Left hindlimb (tissue), 1 donor: Measurements from ENCODE around the gene SIL1.
"Not testable (repeated sequence)": the region's sequence is repeated elsewhere in the genome, so short reads cannot be mapped to it uniquely, and the experiment has no call there.

ENCODE experiments used
- DNase-seq: peaks from one replicate; pipeline ENCODE4 v3.0.0-alpha.2; 2018

The SIL1 gene

GRCh38 chr5:139064613-139065012 is 133.6 kb downstream of the SIL1 start:
- no peak for DNase-seq

- no peak for DNase-seq
These were observed 134.5 kb downstream of the SIL1 start for GRCh38 chr5:139063664-139064054.

DNA sequence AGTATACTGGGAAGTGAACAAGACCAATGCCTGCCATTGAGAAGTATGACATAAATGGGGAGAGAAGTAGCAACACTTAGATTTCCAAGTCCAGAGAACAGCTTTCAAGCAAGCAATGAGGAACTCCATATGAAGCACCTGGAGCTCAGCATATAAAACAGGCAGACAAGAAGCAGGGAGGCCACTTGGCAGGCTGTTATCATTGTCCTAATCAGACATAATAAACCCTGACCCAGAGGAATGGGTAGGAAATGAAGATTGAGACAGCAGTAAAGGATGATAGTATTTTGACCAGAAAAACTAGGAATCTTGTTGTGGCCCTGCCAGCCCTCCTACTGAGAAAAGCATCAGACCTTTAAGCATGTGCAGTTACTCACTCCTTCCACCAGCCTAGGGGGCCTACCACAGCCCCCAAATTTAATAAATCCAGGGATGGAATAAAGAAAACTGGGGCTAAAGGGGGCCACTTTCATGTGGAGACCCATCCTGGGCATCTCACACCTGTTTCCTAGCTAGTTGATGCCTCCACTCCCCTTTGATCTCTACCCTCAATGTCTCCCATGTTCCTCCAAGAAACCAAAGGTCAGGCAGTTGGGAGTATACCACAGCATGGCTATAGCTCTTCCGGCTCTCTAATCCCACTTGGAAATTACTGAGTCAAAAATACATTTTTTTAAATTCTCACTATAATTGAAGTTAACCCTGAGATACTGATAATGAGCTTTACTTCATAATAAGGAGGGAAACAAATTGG is 135.1 kb downstream of the SIL1 start:
- no peak for DNase-seq

GRCh38 chr5:139061856-139062255 is 136.3 kb downstream of the SIL1 start:
- no peak for DNase-seq

GRCh38 chr5:139061274-139061673 is 136.9 kb downstream of the SIL1 start:
- no peak for DNase-seq

DNA sequence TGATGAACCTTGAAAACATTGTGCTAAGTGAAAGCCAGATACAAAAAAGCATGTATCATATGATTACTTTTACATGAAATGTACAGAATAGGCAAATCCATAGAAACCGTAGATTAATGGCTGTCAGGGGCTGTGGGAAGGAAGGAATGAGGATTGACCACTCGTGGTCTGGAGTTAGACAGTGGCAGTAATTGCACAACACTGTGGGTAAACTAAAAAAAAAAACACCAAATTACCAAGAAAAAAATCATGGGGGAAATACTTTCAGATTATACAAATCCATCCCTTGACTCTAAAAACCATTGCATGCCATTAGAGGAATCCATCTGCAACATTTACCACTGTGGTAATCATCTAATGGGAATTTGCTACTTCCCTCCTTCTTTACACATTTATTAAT is 140.0 kb downstream of the SIL1 start:
- DNase-seq, result no peak

GRCh38 chr5:139057045-139057939 is 140.9 kb downstream of the SIL1 start:
- not testable (repeated sequence) for DNase-seq

DNA sequence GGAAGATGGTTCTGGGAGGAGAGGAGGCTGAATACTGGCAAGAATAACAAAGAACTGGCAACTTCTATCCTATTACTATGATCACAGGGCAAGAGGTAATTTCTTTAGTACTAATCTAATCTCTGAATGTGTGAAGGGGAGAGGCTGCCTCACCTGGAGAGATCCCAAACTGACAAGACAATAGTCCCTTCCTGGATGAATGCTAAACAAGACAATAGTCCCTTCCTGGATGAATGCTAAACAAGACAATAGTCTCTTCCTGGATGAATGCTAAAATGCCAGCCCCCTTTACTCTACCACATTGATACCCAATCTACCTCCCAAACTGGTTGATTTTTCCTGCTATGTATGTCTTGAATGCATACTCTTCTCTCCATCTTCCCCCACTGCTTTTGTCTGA is 145.2 kb downstream of the SIL1 start:
- no peak for DNase-seq

DNA sequence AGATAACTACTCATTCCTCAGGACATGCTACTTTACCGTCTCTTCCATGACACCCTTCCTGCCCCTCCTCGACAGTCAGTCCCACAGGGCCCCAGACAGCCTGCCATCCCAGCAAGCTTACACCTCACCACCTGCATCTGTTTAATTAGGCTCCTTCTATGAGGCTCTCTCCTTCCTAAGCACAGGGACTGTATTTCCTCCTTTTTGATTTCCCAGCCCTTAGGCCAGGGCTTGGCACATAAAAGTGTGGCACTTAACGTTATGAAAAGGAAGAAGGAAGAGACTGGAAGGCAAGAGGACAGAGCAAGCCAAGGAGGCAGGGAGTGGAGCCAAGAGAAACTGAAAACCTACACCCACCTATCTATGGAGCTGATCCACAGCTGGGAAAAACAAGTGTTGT is 146.8 kb downstream of the SIL1 start:
- DNase-seq, result no peak

DNA sequence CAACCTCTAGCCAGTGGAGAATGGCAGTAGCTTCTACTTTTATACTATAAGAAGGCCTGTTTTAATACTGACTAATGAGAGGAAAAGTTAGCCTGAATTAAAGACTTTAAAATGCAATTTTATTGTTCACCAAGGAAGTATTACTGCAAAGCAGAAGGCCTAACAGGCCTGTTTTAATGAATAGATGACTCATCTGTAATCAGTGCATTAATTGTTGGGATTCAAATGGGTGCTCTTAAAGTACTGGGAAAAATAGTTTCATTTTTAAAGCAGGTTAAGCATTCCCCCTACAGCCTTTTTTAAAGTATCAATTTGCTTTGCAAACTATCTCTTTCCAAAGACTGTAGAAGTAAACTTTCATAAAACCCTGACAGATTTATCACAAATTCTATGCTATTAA is 147.7 kb downstream of the SIL1 start:
- DNase-seq, result no peak

DNA sequence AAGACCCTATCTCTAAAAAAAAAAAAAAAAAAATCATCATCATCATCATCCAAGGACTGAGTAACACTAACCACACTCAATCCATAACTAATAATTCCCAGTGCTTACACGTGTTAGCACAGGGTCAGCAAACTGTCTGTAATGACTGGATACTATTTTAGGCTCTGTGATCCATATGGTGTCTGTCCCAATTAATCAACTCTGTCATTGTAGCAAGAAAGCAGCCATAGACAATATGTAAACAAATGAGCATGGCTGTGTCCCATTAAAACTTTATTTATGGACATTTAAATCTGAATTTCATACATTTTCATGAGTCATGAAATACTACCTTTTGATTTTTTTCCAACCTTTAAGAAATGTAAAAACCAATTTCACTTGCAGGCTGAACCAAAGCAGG is 148.4 kb downstream of the SIL1 start:
- no peak for DNase-seq

GRCh38 chr5:139046551-139046950 is 151.6 kb downstream of the SIL1 start:
- no peak for DNase-seq

GRCh38 chr5:139043157-139043905 is 154.8 kb downstream of the SIL1 start:
- DNase-seq, result no peak

DNA sequence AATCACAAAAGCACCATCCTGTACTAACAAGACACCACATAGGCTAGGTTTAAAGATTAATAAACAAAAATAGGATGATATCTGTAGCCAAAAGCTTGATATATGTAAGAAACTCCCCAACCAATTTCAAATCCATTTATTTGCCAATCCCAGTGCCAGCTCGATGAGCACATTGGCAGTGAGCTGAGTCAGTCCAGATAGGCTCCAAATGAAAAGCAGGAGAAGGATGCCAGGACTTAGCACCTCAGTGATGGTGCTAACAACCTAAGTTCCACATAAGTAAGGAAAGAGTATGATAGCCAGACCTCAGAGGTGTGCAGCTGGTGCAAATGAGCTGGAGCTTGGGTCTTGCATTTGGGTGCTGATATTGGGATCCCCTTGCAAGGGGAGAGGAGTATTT is 158.1 kb downstream of the SIL1 start:
- DNase-seq, result no peak

- no peak for DNase-seq
These were observed 159.4 kb downstream of the SIL1 start for GRCh38 chr5:139038613-139039305.

- no peak for DNase-seq
These were observed 160.4 kb downstream of the SIL1 start for GRCh38 chr5:139037732-139038131.

DNA sequence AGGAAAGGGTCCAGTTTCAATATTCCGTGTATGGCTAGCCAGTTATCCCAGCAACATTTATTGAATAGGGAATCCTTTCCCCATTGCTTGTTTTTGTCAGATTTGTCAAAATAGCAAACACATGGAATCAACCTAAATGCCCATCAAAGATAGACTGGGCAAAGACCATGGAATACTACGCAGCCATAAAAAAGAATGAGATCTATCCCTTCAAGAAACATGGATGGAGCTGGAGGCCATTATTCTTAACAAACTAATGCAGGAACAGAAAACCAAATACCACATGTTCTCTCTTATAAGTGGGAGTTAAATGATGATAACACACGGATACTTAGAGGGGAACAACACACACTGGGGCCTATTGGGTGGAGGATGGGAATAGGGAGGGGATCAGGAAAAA is 161.8 kb downstream of the SIL1 start:
- not testable (repeated sequence) for DNase-seq

GRCh38 chr5:139027150-139027549 is 171.0 kb downstream of the SIL1 start:
- DNase-seq, result no peak

DNA sequence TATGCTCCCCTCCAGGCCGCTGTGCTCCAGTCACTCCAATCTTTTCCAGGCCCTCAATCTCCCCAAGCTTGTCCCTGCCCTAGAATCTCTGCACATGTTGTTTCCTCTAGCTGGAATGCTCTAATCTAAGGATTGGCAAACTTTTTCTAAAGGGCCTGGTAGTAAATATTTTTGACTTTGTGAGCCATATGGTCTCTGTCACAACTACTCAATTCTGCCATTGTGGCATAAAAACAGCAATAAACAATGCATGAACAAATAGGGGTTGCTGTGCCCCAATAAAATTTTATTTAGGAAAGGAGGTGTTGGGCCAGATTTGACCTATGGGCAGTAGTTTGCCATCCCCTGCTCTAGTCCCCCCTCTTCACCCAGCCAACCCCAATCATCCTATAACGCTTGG is 172.5 kb downstream of the SIL1 start:
- DNase-seq, result no peak

DNA sequence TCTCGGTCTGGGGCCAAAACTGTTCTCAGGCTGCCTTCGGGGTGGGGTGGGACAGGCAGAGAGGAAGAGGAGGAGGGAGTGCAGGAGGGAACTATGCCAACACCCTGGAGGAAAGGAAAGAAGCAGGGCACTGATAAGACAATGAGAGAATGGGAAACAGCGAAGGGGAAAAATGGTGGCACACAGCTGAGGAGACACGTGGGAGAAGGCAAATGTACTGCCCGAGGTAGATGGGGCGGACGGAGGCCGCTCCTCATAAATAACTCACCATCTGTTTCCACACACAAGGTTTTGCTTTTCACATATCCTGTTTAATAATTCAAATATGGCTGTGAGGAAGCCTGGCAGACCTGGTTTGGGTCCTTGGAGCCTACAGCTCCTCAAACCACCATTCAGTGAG is 174.9 kb downstream of the SIL1 start:
- no peak for DNase-seq

GRCh38 chr5:139022528-139022927 is 175.6 kb downstream of the SIL1 start:
- DNase-seq, result peak; percentile 55

- DNase-seq, result no peak
These were observed 176.8 kb downstream of the SIL1 start for GRCh38 chr5:139021346-139021745.

DNA sequence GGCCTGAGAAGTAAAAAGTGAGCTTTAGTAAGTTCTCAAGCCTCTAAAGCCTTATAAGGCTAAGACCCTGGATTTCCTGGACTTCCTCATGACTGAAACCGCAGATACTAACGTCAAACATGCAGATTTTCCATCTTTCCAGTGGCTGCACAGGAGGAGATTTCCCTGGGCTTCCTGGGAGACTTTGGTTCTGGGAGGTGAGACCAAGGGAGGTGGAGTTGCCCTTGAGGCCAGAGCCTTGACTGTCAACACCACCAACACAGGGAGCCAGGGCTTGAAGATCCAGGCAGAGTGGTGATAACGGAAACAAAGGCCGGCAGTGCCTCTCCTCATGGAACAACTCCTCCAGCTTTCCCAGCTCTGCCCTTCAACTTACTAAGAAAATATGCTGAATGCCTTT is 178.3 kb downstream of the SIL1 start:
- DNase-seq, result no peak
